ENCODE measurements around the gene DISP2.

DNA sequence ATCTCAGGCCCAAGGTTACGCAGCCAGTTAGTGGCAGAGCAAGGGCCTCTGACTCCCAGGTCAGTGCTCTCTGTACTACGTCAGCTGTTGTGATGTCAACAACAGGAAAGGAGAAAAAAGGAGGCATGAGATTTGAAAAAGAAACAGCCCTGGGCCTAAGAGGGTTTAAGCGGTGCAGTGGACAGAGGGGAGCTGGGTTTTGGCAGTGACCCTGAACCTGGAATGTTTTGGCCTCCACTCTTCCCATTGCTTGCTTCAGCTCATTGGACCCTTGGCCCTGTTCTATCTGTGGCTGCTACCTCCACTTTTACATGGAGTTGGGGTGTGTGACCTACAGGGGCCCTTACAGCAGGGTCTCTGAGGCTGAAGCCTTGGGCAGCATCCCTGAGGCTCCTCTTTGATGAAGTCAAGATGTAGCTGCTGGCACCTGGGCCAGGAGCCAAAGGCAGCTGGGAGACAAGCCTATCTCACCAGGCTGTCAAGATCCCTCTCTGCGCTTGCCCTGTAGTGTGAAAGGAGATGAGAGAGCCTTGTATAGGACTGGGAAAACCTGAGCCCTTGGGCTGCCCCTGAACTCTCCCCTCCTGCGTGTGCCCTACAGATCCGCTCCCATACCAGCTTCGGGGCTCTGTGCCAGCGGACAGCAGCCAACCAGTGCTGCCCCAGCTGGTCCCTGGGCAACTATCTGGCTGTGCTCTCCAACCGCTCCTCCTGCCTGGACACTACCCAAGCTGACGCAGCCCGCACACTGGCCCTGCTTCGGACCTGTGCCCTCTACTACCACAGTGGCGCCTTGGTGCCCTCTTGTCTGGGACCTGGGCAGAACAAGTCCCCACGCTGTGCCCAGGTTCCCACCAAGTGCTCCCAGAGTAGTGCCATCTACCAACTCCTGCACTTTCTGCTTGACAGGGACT, 8.7 kb downstream of the DISP2 start:
- TF ChIP-seq POLR2A (IDR thresholded peaks at IDR 0.05) (no peak), POLR2AphosphoS5 (IDR thresholded peaks at IDR 0.05) (no peak), EP300 (IDR thresholded peaks at IDR 0.05; ENCODE audit: low read depth) (no peak)
- TF ChIP-seq, protein P1, sequence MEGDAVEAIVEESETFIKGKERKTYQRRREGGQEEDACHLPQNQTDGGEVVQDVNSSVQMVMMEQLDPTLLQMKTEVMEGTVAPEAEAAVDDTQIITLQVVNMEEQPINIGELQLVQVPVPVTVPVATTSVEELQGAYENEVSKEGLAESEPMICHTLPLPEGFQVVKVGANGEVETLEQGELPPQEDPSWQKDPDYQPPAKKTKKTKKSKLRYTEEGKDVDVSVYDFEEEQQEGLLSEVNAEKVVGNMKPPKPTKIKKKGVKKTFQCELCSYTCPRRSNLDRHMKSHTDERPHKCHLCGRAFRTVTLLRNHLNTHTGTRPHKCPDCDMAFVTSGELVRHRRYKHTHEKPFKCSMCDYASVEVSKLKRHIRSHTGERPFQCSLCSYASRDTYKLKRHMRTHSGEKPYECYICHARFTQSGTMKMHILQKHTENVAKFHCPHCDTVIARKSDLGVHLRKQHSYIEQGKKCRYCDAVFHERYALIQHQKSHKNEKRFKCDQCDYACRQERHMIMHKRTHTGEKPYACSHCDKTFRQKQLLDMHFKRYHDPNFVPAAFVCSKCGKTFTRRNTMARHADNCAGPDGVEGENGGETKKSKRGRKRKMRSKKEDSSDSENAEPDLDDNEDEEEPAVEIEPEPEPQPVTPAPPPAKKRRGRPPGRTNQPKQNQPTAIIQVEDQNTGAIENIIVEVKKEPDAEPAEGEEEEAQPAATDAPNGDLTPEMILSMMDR (IDR thresholded peaks at IDR 0.05) = no peak
